ENCODE results near the gene EFHC2.

DNA sequence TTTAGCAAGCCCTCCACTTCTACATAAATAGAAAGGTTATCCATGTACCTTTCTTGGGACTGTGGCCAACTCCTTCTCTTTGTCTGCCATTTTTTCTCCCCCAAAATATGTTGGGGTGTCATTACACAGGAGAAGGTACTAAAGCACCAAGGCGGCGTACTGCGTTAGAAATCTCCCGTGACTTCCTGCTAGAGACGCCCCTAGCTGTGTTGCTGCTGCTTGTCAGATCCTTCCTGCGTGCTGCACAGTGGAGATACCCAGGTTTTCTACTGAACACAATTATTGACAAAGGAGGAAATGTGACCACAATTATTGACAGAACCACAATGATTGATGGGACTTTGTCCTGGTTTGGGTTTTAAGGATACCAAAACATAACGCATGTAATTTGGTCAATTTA, 97.7 kb downstream of the EFHC2 start:
- TF ChIP-seq POLR2AphosphoS5 (IDR thresholded peaks at IDR 0.05), result no peak
- TF ChIP-seq, protein P1, sequence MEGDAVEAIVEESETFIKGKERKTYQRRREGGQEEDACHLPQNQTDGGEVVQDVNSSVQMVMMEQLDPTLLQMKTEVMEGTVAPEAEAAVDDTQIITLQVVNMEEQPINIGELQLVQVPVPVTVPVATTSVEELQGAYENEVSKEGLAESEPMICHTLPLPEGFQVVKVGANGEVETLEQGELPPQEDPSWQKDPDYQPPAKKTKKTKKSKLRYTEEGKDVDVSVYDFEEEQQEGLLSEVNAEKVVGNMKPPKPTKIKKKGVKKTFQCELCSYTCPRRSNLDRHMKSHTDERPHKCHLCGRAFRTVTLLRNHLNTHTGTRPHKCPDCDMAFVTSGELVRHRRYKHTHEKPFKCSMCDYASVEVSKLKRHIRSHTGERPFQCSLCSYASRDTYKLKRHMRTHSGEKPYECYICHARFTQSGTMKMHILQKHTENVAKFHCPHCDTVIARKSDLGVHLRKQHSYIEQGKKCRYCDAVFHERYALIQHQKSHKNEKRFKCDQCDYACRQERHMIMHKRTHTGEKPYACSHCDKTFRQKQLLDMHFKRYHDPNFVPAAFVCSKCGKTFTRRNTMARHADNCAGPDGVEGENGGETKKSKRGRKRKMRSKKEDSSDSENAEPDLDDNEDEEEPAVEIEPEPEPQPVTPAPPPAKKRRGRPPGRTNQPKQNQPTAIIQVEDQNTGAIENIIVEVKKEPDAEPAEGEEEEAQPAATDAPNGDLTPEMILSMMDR (IDR thresholded peaks at IDR 0.05; ENCODE audit: poor library complexity, severe bottlenecking), result no peak
- no peak for TF ChIP-seq MXI1 (conservative IDR thresholded peaks at IDR 0.05; ENCODE audit: poor library complexity, severe bottlenecking)
